Measurements from ENCODE around the gene ENC1. TPM values are rescaled to one million over a fixed set of nuclear protein-coding genes. Genes with fewer than 3 reads are reported as not detected.

ENC1 gene, protein sequence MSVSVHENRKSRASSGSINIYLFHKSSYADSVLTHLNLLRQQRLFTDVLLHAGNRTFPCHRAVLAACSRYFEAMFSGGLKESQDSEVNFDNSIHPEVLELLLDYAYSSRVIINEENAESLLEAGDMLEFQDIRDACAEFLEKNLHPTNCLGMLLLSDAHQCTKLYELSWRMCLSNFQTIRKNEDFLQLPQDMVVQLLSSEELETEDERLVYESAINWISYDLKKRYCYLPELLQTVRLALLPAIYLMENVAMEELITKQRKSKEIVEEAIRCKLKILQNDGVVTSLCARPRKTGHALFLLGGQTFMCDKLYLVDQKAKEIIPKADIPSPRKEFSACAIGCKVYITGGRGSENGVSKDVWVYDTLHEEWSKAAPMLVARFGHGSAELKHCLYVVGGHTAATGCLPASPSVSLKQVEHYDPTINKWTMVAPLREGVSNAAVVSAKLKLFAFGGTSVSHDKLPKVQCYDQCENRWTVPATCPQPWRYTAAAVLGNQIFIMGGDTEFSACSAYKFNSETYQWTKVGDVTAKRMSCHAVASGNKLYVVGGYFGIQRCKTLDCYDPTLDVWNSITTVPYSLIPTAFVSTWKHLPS
- total RNA-seq, result 12.6 and 22.2 TPM in 2 replicates

DNA sequence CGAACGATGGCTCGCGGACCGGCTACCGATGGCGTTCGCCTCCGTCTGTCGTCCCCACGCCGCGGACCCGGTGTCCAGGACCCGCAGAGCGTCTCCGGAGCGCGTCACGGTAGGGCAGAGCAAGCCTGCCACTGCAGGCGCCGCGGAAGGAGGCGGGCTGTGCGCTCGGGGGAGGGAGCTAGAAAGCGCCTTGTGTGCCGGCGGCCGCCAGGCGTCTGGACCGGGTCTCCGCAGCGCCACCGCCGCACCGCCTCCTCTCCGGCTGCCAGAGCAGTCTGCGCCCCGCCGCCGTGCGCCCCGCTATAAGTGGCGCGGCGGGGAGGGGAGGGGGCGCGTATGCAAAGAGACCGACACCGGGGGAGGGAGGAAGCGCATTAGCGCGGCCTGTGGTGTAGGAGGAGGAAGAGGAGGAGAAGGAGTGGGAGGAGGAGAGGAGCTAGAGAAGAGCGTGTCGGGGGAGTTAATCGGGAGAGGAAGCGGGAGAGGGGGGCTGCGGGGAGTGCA, at the start of gene ENC1:
TSS of gene ENC1 (minus strand) at position 279 of the 504 bp plus-strand sequence. CDS start 4,243 bp downstream, outside the sequence.

DNA sequence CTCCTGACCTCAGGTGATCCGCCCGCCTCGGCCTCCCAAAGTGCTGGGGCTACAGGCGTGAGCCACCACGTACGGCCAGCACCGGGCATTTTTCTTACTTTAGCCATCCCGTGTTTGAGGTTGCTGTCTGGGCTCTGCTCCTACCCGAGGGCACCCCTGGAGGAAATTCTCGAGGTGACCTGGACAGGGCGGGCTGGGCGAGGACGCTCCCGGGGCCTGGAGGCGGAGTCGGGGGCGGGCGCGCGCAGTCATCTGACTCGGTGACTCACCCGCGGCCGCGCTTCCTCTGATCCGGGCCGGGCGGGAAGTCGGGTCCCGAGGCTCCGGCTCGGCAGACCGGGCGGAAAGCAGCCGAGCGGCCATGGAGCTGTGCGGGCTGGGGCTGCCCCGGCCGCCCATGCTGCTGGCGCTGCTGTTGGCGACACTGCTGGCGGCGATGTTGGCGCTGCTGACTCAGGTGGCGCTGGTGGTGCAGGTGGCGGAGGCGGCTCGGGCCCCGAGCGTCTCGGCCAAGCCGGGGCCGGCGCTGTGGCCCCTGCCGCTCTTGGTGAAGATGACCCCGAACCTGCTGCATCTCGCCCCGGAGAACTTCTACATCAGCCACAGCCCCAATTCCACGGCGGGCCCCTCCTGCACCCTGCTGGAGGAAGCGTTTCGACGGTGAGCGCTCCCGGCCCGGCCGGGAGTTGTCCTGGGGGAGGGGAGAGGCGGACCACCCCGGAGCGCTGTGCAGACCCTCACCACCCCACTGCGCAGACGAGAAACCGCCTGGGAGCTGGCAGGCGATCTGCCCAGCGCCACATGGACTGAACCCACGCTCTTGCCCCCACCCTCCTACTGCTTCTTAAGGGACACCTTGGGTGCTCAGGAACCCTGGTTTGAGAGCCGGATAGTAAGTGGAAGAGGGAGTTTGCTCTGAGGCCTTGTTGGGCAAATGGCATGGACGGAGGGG, 44.6 kb upstream of the ENC1 start, which contains the start of gene HEXB:
TSS of gene HEXB (plus strand) at position 334 of the 952 bp plus-strand sequence. CDS start at position 362, 28 bp downstream.

Other genes with a start within 250 kb of the ENC1 start
- 33.4 and 84.0 TPM in 2 replicates for gene HEXB, start 44.5 kb upstream of the ENC1 start, total RNA-seq
- 40.8 and 52.5 TPM in 2 replicates for gene GFM2, start 126.4 kb upstream of the ENC1 start, total RNA-seq
- 70.3 and 82.1 TPM in 2 replicates for gene NSA2, start 126.5 kb upstream of the ENC1 start, total RNA-seq
- gene FAM169A, start 225.7 kb upstream of the ENC1 start, total RNA-seq, result 2.0 and 3.1 TPM in 2 replicates